Liver (tissue), 9 donors: Measurements from ENCODE around the gene HEATR3. TPM values are rescaled to one million over a fixed set of nuclear protein-coding genes. Genes with fewer than 3 reads are reported as not detected.

ENCODE experiments used
- DNase-seq: peaks from one replicate; pipeline ENCODE4 v3.0.0-alpha.2; 2017; ENCODE audit warnings: low spot score
- H3K27ac ChIP-seq, 2 donors: one replicate each; pipeline ENCODE4 v1.7.0; 2013; ENCODE audit warnings: inconsistent platforms in 2 of 2, low read length in 2 of 2, control low read depth in 1 of 2, low read depth in 1 of 2, mild to moderate bottlenecking in 1 of 2
- H3K27me3 ChIP-seq, 4 donors: one replicate each; pipeline versions ENCODE4 v1.6.1 to v1.7.0; 2013; ENCODE audit warnings: low read length in 3 of 4, inconsistent platforms in 1 of 4, mild to moderate bottlenecking in 1 of 4, moderate library complexity in 1 of 4; ENCODE audit not compliant: control insufficient read depth in 4 of 4, insufficient read depth in 4 of 4
- H3K36me3 ChIP-seq, 4 donors: one replicate each; pipeline versions ENCODE4 v1.6.1 to v1.7.0; 2013; ENCODE audit warnings: low read length in 3 of 4, mild to moderate bottlenecking in 3 of 4, low read depth in 1 of 4, moderate library complexity in 1 of 4; ENCODE audit not compliant: control insufficient read depth in 4 of 4, insufficient read depth in 3 of 4
- H3K4me1 ChIP-seq, 4 donors: one replicate each; pipeline versions ENCODE4 v1.6.1 to v1.7.0; 2013; ENCODE audit warnings: low read length in 3 of 4, mild to moderate bottlenecking in 3 of 4, moderate library complexity in 1 of 4; ENCODE audit not compliant: control insufficient read depth in 4 of 4, insufficient read depth in 4 of 4
- H3K4me3 ChIP-seq, 3 donors: one replicate each; pipeline versions ENCODE4 v1.6.1 to v1.7.0; 2013; ENCODE audit warnings: low read length in 3 of 3, control low read depth in 1 of 3, low read depth in 1 of 3, mild to moderate bottlenecking in 1 of 3
- H3K9ac ChIP-seq, 2 donors: one replicate each; pipeline ENCODE4 v1.7.0; 2013; ENCODE audit warnings: low read length in 2 of 2, mild to moderate bottlenecking in 2 of 2, moderate library complexity in 2 of 2, control low read depth in 1 of 2, low read depth in 1 of 2
- H3K9me3 ChIP-seq, 4 donors: one replicate each; pipeline versions ENCODE4 v1.6.1 to v1.7.0; 2013; ENCODE audit warnings: low read length in 3 of 4; ENCODE audit not compliant: control insufficient read depth in 4 of 4
- ATF3 ChIP-seq: IDR thresholded peaks from 2 replicates; pipeline ENCODE4 v1.6.1; 2016; ENCODE audit warnings: antibody characterized with exemption
- EGR1 ChIP-seq, 2 donors: IDR thresholded peaks; 2 replicates each; pipeline ENCODE4 v1.6.1; 2016 to 2018; ENCODE audit warnings: antibody characterized with exemption in 2 of 2, low read depth in 2 of 2
- FOXA1 ChIP-seq: IDR thresholded peaks from 2 replicates; pipeline ENCODE4 v1.6.1; 2016; ENCODE audit warnings: antibody characterized with exemption
- FOXA2 ChIP-seq: IDR thresholded peaks from 2 replicates; pipeline ENCODE4 v1.6.1; 2016; ENCODE audit warnings: antibody characterized with exemption
- GABPA ChIP-seq, 2 donors: IDR thresholded peaks in 1 of 2; conservative IDR thresholded peaks in 1 of 2; 2 replicates each; pipeline ENCODE4 v1.6.1; 2016; ENCODE audit warnings: antibody characterized with exemption in 2 of 2, mild to moderate bottlenecking in 1 of 2, moderate library complexity in 1 of 2
- HNF4A ChIP-seq, 2 donors: conservative IDR thresholded peaks; 2 replicates each; pipeline ENCODE4 v1.6.1; 2016; ENCODE audit warnings: antibody characterized with exemption in 2 of 2, mild to moderate bottlenecking in 2 of 2
- HNF4G ChIP-seq: IDR thresholded peaks from 2 replicates; pipeline ENCODE4 v1.6.1; 2016; ENCODE audit warnings: antibody characterized with exemption
- JUND ChIP-seq, 2 donors: IDR thresholded peaks; 2 replicates each; pipeline ENCODE4 v1.6.1; 2016; ENCODE audit warnings: antibody characterized with exemption in 2 of 2
- NR2F2 ChIP-seq: IDR thresholded peaks from 2 replicates; pipeline ENCODE4 v1.6.1; 2016; ENCODE audit warnings: antibody characterized with exemption
- RAD21 ChIP-seq, 2 donors: IDR thresholded peaks; 2 replicates each; pipeline ENCODE4 v1.6.1; 2016; ENCODE audit warnings: antibody characterized with exemption in 2 of 2, mild to moderate bottlenecking in 2 of 2
- RXRA ChIP-seq, 2 donors: IDR thresholded peaks; 2 replicates each; pipeline ENCODE4 v1.6.1; 2017 to 2018; ENCODE audit warnings: antibody characterized with exemption in 2 of 2, mild to moderate bottlenecking in 1 of 2
- SP1 ChIP-seq: IDR thresholded peaks from 2 replicates; pipeline ENCODE4 v1.6.1; 2018; ENCODE audit warnings: antibody characterized with exemption, mild to moderate bottlenecking
- TAF1 ChIP-seq: conservative IDR thresholded peaks from 2 replicates; pipeline ENCODE4 v1.6.1; 2016; ENCODE audit warnings: antibody characterized with exemption, mild to moderate bottlenecking
- YY1 ChIP-seq: IDR thresholded peaks from 2 replicates; pipeline ENCODE4 v1.6.1; 2016; ENCODE audit warnings: antibody characterized with exemption, mild to moderate bottlenecking
- ZBTB33 ChIP-seq: IDR thresholded peaks from 2 replicates; pipeline ENCODE4 v1.6.1; 2016; ENCODE audit warnings: antibody characterized with exemption
- WGBS: extraction: QIAGEN DNeasy Blood & Tissue Kit; methylation state at CpG from one replicate; pipeline ENCODE4 v1.1.7; 2013; 5-methylcytosine and 5-hydroxymethylcytosine counted together
- polyA plus RNA-seq, 2 donors: library from polyadenylated mRNA; stranded (reverse) in 1 of 2; unstranded in 1 of 2; fragments of 200-250 nt in 1 of 2; fragments of >200 nt in 1 of 2; fragmentation: Nextera tagmentation in 1 of 2; extraction: Ambion mirVana in 1 of 2; gene quantifications; one replicate each; pipeline versions ENCODE4 v1.2.1 to v1.2.3, GENCODE V29; 2013 to 2015
- total RNA-seq, 2 donors: library from RNA; depleted of rRNA; stranded (reverse); fragments of >200 nt; gene quantifications; one replicate each; pipeline ENCODE4 v1.2.3, GENCODE V29; 2014
- TF ChIP-seq, protein P1 (sequence below): fragments of 150-350 bp; IDR thresholded peaks from 2 replicates; pipeline ENCODE4 v1.5.1; 2017; ENCODE audit warnings: improper control_type of control experiment, low read depth, low read length; ENCODE audit not compliant: missing input control
- TF ChIP-seq, protein P2 (sequence below): IDR thresholded peaks from 2 replicates; pipeline ENCODE4 v1.6.1; 2016; ENCODE audit warnings: antibody characterized with exemption, mild to moderate bottlenecking
- TF ChIP-seq, protein P3 (sequence below): IDR thresholded peaks from 2 replicates; pipeline ENCODE4 v1.6.1; 2016; ENCODE audit warnings: antibody characterized with exemption
- donor health status: healthy.
- donor health status: healthy.
- donor health status: healthy.
- donor health status: healthy.
- donor health status: healthy.

Gene HEATR3
- total and polyA plus RNA-seq, 4 donors, result 3.8 to 24.3 (median 9.7) TPM

- TF ChIP-seq ATF3 (no peak), HNF4G (no peak), GABPA (IDR thresholded peaks at IDR 0.05 in 1 of 2, conservative IDR thresholded peaks at IDR 0.05 in 1 of 2) (no peak)
- H3K4me3 ChIP-seq, result no peak overlapping the region
- 95% methylated on average over 28 of the region's 28 CpGs for WGBS
Measured at GRCh38 chr16:50058091-50058771, 7.5 kb upstream of the HEATR3 start.

DNA sequence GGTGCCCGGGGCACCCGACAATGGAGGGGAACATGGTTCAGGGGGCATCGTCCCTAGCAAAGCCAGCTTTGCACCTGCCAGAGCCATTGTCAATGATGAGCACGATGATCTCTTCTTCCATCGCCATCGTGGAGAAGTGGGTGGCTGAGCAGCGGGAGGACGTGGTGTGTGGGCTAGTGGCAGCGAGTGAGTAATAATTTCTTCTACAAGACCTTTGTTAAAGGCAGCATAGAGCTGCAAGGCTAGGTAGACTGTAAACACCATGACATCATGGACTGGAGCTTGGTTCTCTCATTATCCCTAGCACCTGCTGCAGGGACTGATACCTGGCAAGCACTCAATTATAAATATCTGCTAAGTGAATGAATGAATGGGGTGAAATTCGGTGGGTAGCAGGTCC, 6.7 kb upstream of the HEATR3 start:
- Histone ChIP-seq H3K36me3 (no peaks in the 10 kb centered on the region), H3K9me3 (peaks cover 0 to 11% (median 7%) of the 10 kb centered on the region in 4 donors), H3K27me3 (no peaks in the 10 kb centered on the region), H3K27ac (no peak overlapping the region), H3K9ac (no peak overlapping the region), H3K4me1 (no peaks in the 10 kb centered on the region), H3K4me3 (no peak overlapping the region)
- TF ChIP-seq SP1 (no peak), ATF3 (no peak), HNF4A (conservative IDR thresholded peaks at IDR 0.05) (no peak), NR2F2 (no peak), FOXA1 (no peak), GABPA (IDR thresholded peaks at IDR 0.05 in 1 of 2, conservative IDR thresholded peaks at IDR 0.05 in 1 of 2) (no peak), TAF1 (no peak), HNF4G (no peak), RXRA (IDR thresholded peaks at IDR 0.05) (no peak), FOXA2 (no peak), RAD21 (IDR thresholded peaks at IDR 0.05) (no peak), YY1 (no peak), JUND (IDR thresholded peaks at IDR 0.05) (no peak), ZBTB33 (no peak), EGR1 (IDR thresholded peaks at IDR 0.05; ENCODE audit: low read depth in 2 of 2) (no peak)
- TF ChIP-seq, protein P1, sequence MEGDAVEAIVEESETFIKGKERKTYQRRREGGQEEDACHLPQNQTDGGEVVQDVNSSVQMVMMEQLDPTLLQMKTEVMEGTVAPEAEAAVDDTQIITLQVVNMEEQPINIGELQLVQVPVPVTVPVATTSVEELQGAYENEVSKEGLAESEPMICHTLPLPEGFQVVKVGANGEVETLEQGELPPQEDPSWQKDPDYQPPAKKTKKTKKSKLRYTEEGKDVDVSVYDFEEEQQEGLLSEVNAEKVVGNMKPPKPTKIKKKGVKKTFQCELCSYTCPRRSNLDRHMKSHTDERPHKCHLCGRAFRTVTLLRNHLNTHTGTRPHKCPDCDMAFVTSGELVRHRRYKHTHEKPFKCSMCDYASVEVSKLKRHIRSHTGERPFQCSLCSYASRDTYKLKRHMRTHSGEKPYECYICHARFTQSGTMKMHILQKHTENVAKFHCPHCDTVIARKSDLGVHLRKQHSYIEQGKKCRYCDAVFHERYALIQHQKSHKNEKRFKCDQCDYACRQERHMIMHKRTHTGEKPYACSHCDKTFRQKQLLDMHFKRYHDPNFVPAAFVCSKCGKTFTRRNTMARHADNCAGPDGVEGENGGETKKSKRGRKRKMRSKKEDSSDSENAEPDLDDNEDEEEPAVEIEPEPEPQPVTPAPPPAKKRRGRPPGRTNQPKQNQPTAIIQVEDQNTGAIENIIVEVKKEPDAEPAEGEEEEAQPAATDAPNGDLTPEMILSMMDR, result no peak
- TF ChIP-seq, protein P2, sequence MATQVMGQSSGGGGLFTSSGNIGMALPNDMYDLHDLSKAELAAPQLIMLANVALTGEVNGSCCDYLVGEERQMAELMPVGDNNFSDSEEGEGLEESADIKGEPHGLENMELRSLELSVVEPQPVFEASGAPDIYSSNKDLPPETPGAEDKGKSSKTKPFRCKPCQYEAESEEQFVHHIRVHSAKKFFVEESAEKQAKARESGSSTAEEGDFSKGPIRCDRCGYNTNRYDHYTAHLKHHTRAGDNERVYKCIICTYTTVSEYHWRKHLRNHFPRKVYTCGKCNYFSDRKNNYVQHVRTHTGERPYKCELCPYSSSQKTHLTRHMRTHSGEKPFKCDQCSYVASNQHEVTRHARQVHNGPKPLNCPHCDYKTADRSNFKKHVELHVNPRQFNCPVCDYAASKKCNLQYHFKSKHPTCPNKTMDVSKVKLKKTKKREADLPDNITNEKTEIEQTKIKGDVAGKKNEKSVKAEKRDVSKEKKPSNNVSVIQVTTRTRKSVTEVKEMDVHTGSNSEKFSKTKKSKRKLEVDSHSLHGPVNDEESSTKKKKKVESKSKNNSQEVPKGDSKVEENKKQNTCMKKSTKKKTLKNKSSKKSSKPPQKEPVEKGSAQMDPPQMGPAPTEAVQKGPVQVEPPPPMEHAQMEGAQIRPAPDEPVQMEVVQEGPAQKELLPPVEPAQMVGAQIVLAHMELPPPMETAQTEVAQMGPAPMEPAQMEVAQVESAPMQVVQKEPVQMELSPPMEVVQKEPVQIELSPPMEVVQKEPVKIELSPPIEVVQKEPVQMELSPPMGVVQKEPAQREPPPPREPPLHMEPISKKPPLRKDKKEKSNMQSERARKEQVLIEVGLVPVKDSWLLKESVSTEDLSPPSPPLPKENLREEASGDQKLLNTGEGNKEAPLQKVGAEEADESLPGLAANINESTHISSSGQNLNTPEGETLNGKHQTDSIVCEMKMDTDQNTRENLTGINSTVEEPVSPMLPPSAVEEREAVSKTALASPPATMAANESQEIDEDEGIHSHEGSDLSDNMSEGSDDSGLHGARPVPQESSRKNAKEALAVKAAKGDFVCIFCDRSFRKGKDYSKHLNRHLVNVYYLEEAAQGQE, result no peak
- TF ChIP-seq, protein P3, sequence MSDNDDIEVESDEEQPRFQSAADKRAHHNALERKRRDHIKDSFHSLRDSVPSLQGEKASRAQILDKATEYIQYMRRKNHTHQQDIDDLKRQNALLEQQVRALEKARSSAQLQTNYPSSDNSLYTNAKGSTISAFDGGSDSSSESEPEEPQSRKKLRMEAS, result no peak
- 90% methylated on average over 10 of the region's 10 CpGs for WGBS
- no peak for DNase-seq

More at GRCh38 chr16:50058091-50058771, 7.5 kb upstream of the HEATR3 start:
- Histone ChIP-seq H3K9me3 (peaks cover 0 to 11% (median 7%) of the 10 kb centered on the region in 4 donors), H3K9ac (no peak overlapping the region), H3K36me3 (no peaks in the 10 kb centered on the region), H3K27ac (no peak overlapping the region), H3K27me3 (no peaks in the 10 kb centered on the region), H3K4me1 (no peaks in the 10 kb centered on the region)
- DNase-seq, result no peak
